HG02884 (cell line): ENCODE measurements around the gene RRH.
"Not testable (repeated sequence)": the region's sequence is repeated elsewhere in the genome, so short reads cannot be mapped to it uniquely, and the experiment has no call there.

ENCODE experiments used
- ATAC-seq: cut with Tn5 transposase; IDR thresholded peaks from one replicate; pipeline ENCODE4 v1.9.1; 2021; ENCODE audit warnings: mild to moderate bottlenecking, moderate library complexity; ENCODE audit not compliant: unreplicated experiment

Gene RRH

GRCh38 chr4:109836985-109837384, 9.2 kb downstream of the RRH start:
- no peak for ATAC-seq

- no peak for ATAC-seq
Observed at GRCh38 chr4:109846395-109847098, 18.8 kb downstream of the RRH start.

GRCh38 chr4:109847896-109848442, 20.2 kb downstream of the RRH start, which contains the start of gene LRIT3:
Gene LRIT3 (plus strand): TSS chr4:109848107. CDS start chr4:109848202, 95 bp downstream.
- no peak for ATAC-seq

- no peak for ATAC-seq
Observed at GRCh38 chr4:109848501-109848900, 20.7 kb downstream of the RRH start.

GRCh38 chr4:109850601-109851000, 22.8 kb downstream of the RRH start:
- no peak for ATAC-seq

- ATAC-seq = not testable (repeated sequence)
Observed at GRCh38 chr4:109859426-109860300, 31.9 kb downstream of the RRH start.

GRCh38 chr4:109861271-109861670, 33.5 kb downstream of the RRH start:
- no peak for ATAC-seq

- ATAC-seq = no peak
Observed at GRCh38 chr4:109861916-109862511, 34.2 kb downstream of the RRH start.

GRCh38 chr4:109864134-109864533, 36.4 kb downstream of the RRH start:
- no peak for ATAC-seq

GRCh38 chr4:109870061-109870460, 42.3 kb downstream of the RRH start:
- ATAC-seq = no peak

- no peak for ATAC-seq
Observed at GRCh38 chr4:109872065-109872464, 44.3 kb downstream of the RRH start.

- ATAC-seq = no peak
Observed at GRCh38 chr4:109872950-109873656, 45.3 kb downstream of the RRH start.

GRCh38 chr4:109873791-109874514, 46.2 kb downstream of the RRH start:
- ATAC-seq = no peak

GRCh38 chr4:109875106-109875505, 47.3 kb downstream of the RRH start:
- no peak for ATAC-seq

GRCh38 chr4:109875553-109875952, 47.8 kb downstream of the RRH start:
- not testable (repeated sequence) for ATAC-seq

- ATAC-seq = no peak
Observed at GRCh38 chr4:109876634-109877265, 49.0 kb downstream of the RRH start.

GRCh38 chr4:109877400-109877799, 49.6 kb downstream of the RRH start:
- peak; percentile 89 for ATAC-seq

GRCh38 chr4:109878355-109878754, 50.6 kb downstream of the RRH start:
- ATAC-seq = no peak

- no peak for ATAC-seq
Observed at GRCh38 chr4:109879081-109879480, 51.3 kb downstream of the RRH start.
